ENCODE data around the gene TWIST1. TPM values are rescaled to one million over a fixed set of nuclear protein-coding genes. Genes with fewer than 3 reads are reported as not detected.

TWIST1 gene
- total and polyA plus RNA-seq, 2 experiments from 2014 or later: 0.24 TPM

- TF ChIP-seq CTCF (conservative IDR thresholded peaks at IDR 0.05; ENCODE audit: low read depth in 2 of 2) (no peak), ZNF462 (CRISPR knock-in tag; IDR thresholded peaks at IDR 0.05) (no peak), STAT1 (IDR thresholded peaks at IDR 0.05; ENCODE audit: unreplicated experiment) (no peak), JUNB (IDR thresholded peaks at IDR 0.05; ENCODE audit: unreplicated experiment) (no peak), ZNF331 (CRISPR knock-in tag; IDR thresholded peaks at IDR 0.05; ENCODE audit: low read depth) (no peak)
Measured at GRCh38 chr7:19139706-19140327, 22.4 kb upstream of the TWIST1 start (continued).

DNA sequence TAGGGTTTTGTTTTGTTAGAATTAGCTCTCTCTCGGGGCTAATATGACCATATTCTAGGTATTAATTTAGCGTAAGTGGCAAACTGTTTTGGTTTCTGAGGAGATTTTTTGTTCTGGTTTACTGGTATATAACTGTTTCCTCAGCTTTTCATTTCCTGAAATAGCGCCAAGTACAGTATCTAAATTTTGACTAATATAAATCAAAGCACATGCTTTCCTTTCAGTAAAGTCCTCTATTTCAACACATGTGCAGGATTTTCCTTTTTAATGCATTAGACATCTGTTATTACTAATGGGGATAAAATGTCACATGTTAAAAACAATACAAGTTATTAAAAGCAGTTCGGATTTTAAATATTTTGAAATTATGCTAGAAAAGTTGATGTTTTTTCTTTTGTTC lies 16.4 kb upstream of the TWIST1 start:
- no peaks in the 10 kb centered on the region for H3K36me3 ChIP-seq (ENCODE audit: insufficient read depth)
- Mint-ChIP-seq H3K36me3 (ENCODE audit: low read depth) (no peaks in the 10 kb centered on the region), H3K27me3 (ENCODE audit: insufficient read depth, low read depth, poor library complexity) (no peaks in the 10 kb centered on the region), H3K27ac (no peak overlapping the region), H3K4me3 (no peak overlapping the region), H3K4me1 (no peaks in the 10 kb centered on the region), H3K9me3 (no peaks in the 10 kb centered on the region)
- H3K4me3 ChIP-seq: no peak overlapping the region
- no peaks in the 10 kb centered on the region for H3K4me1 ChIP-seq (ENCODE audit: insufficient read depth)
- H4K20me1 ChIP-seq (replicated peaks; ENCODE audit: insufficient read depth): no peaks in the 10 kb centered on the region
- H3K27ac ChIP-seq (ENCODE audit: low read depth): no peak overlapping the region
- DNase-seq (ENCODE audit: low spot score): no peak
- H2AFZ ChIP-seq: no peak overlapping the region
- H3K4me2 ChIP-seq: no peak overlapping the region
- H3K9me2 ChIP-seq (ENCODE audit: insufficient read depth): no peaks in the 10 kb centered on the region
- no peaks in the 10 kb centered on the region for H3F3A ChIP-seq (replicated peaks; ENCODE audit: low read depth)
- no peak for ATAC-seq
- no peaks in the 10 kb centered on the region for H3K27me3 ChIP-seq (ENCODE audit: insufficient read depth)
- no peaks in the 10 kb centered on the region for H3K79me2 ChIP-seq (replicated peaks; ENCODE audit: insufficient read depth)
- no peak for TF ChIP-seq CREB1 (CRISPR knock-in tag; IDR thresholded peaks at IDR 0.05; ENCODE audit: low read depth)
- TF ChIP-seq POLR2AphosphoS5 (IDR thresholded peaks at IDR 0.05; ENCODE audit: low read depth): no peak
- no peak for TF ChIP-seq CTCF (conservative IDR thresholded peaks at IDR 0.05; ENCODE audit: low read depth in 2 of 2)
- no peak for TF ChIP-seq STAT1 (IDR thresholded peaks at IDR 0.05; ENCODE audit: unreplicated experiment)
- TF ChIP-seq EZH2phosphoT487 (IDR thresholded peaks at IDR 0.05; ENCODE audit: unreplicated experiment): no peak
- no peak for TF ChIP-seq NANOG (IDR thresholded peaks at IDR 0.05; ENCODE audit: borderline replicate concordance)
- TF ChIP-seq ZNF331 (CRISPR knock-in tag; IDR thresholded peaks at IDR 0.05; ENCODE audit: low read depth): no peak
- TF ChIP-seq ZNF114 (CRISPR knock-in tag; IDR thresholded peaks at IDR 0.05): no peak
- TF ChIP-seq, protein P1, sequence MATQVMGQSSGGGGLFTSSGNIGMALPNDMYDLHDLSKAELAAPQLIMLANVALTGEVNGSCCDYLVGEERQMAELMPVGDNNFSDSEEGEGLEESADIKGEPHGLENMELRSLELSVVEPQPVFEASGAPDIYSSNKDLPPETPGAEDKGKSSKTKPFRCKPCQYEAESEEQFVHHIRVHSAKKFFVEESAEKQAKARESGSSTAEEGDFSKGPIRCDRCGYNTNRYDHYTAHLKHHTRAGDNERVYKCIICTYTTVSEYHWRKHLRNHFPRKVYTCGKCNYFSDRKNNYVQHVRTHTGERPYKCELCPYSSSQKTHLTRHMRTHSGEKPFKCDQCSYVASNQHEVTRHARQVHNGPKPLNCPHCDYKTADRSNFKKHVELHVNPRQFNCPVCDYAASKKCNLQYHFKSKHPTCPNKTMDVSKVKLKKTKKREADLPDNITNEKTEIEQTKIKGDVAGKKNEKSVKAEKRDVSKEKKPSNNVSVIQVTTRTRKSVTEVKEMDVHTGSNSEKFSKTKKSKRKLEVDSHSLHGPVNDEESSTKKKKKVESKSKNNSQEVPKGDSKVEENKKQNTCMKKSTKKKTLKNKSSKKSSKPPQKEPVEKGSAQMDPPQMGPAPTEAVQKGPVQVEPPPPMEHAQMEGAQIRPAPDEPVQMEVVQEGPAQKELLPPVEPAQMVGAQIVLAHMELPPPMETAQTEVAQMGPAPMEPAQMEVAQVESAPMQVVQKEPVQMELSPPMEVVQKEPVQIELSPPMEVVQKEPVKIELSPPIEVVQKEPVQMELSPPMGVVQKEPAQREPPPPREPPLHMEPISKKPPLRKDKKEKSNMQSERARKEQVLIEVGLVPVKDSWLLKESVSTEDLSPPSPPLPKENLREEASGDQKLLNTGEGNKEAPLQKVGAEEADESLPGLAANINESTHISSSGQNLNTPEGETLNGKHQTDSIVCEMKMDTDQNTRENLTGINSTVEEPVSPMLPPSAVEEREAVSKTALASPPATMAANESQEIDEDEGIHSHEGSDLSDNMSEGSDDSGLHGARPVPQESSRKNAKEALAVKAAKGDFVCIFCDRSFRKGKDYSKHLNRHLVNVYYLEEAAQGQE (IDR thresholded peaks at IDR 0.05; ENCODE audit: unreplicated experiment): no peak

Data from GM23338 (cell line).